LNCAP (cell line): ENCODE results near the gene NIPBL.

Experiments used
- TF ChIP-seq, protein P1 (sequence below): fragments of 450-650 bp; IDR thresholded peaks from 2 replicates; pipeline ENCODE4 v1.5.1; 2017; ENCODE audit warnings: mild to moderate bottlenecking

Gene NIPBL, protein sequence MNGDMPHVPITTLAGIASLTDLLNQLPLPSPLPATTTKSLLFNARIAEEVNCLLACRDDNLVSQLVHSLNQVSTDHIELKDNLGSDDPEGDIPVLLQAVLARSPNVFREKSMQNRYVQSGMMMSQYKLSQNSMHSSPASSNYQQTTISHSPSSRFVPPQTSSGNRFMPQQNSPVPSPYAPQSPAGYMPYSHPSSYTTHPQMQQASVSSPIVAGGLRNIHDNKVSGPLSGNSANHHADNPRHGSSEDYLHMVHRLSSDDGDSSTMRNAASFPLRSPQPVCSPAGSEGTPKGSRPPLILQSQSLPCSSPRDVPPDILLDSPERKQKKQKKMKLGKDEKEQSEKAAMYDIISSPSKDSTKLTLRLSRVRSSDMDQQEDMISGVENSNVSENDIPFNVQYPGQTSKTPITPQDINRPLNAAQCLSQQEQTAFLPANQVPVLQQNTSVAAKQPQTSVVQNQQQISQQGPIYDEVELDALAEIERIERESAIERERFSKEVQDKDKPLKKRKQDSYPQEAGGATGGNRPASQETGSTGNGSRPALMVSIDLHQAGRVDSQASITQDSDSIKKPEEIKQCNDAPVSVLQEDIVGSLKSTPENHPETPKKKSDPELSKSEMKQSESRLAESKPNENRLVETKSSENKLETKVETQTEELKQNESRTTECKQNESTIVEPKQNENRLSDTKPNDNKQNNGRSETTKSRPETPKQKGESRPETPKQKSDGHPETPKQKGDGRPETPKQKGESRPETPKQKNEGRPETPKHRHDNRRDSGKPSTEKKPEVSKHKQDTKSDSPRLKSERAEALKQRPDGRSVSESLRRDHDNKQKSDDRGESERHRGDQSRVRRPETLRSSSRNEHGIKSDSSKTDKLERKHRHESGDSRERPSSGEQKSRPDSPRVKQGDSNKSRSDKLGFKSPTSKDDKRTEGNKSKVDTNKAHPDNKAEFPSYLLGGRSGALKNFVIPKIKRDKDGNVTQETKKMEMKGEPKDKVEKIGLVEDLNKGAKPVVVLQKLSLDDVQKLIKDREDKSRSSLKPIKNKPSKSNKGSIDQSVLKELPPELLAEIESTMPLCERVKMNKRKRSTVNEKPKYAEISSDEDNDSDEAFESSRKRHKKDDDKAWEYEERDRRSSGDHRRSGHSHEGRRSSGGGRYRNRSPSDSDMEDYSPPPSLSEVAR (N-terminal part only)

DNA sequence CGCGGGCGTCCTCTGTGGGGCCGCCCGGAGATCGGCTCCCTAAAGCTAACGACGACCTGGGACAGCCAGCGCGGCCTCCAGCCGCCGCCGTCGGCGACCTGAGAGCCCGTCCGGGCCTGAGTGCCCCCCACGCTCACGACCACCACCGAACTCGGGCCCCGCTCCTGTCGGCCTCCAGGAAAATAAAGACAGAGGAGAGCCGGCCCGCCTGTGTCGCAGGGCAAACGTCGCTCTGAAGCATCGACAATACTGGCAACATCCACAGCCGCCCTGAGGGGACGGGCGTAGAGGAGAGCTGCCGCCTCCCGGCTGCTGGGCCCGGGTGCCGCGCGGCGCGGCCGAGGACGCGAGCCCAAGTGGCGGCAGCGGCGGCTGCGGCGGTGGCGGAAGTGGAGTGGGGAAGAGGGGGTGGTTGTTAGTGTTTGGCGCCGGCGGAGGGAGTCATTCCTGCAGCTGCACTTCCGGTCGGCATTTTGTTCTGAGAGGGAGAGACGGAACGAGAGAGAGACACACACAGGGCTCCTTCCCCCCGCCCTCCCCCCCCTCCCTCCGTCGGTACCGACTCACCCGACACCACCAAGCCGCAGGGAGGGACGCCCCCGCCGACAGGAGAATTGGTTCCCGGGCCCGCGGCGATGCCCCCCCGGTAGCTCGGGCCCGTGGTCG is at the start of gene NIPBL:
Gene NIPBL (plus strand): TSS at position 471 of the 666 bp plus-strand sequence. CDS start 76,928 bp downstream, outside the sequence.
- TF ChIP-seq, protein P1, sequence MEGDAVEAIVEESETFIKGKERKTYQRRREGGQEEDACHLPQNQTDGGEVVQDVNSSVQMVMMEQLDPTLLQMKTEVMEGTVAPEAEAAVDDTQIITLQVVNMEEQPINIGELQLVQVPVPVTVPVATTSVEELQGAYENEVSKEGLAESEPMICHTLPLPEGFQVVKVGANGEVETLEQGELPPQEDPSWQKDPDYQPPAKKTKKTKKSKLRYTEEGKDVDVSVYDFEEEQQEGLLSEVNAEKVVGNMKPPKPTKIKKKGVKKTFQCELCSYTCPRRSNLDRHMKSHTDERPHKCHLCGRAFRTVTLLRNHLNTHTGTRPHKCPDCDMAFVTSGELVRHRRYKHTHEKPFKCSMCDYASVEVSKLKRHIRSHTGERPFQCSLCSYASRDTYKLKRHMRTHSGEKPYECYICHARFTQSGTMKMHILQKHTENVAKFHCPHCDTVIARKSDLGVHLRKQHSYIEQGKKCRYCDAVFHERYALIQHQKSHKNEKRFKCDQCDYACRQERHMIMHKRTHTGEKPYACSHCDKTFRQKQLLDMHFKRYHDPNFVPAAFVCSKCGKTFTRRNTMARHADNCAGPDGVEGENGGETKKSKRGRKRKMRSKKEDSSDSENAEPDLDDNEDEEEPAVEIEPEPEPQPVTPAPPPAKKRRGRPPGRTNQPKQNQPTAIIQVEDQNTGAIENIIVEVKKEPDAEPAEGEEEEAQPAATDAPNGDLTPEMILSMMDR = no peak

DNA sequence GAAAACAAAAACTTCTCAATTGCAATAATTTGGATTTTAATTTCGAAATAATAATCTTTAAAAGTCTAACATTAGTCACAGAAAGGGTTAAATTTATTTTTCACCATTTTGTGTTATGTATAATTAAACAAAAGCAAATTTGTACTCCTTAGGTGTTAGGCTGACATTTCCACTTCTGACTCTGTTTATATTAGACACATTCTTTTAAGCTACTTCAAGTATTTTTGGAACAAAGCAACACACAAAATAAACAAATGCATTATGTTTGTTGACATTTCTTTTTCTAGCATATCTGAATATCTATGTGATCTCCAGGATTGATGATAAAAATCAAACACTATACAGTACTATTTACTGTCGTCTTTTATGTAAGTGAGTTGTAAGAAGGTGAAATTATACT is 44.3 kb upstream of the NIPBL start:
- TF ChIP-seq, protein P1 = no peak

DNA sequence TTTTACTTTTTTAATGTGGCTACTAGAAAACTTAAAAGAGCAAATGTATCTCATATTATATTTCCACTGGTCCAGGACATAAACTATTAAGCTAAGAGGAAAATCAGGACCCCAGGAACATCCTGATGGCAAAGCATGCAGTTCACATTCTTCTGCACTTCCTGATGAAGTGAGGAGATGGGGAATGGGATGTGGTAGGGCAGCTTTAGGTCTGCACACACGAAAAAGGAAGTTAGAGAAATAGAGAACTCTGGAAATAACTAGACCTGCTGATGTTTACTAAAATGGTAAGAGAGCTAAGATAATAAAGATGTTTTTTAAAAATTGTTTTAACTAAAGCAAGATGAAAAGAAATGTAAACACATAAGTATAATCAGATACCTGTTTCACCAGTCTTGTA is 39.7 kb upstream of the NIPBL start:
- TF ChIP-seq, protein P1 = no peak

DNA sequence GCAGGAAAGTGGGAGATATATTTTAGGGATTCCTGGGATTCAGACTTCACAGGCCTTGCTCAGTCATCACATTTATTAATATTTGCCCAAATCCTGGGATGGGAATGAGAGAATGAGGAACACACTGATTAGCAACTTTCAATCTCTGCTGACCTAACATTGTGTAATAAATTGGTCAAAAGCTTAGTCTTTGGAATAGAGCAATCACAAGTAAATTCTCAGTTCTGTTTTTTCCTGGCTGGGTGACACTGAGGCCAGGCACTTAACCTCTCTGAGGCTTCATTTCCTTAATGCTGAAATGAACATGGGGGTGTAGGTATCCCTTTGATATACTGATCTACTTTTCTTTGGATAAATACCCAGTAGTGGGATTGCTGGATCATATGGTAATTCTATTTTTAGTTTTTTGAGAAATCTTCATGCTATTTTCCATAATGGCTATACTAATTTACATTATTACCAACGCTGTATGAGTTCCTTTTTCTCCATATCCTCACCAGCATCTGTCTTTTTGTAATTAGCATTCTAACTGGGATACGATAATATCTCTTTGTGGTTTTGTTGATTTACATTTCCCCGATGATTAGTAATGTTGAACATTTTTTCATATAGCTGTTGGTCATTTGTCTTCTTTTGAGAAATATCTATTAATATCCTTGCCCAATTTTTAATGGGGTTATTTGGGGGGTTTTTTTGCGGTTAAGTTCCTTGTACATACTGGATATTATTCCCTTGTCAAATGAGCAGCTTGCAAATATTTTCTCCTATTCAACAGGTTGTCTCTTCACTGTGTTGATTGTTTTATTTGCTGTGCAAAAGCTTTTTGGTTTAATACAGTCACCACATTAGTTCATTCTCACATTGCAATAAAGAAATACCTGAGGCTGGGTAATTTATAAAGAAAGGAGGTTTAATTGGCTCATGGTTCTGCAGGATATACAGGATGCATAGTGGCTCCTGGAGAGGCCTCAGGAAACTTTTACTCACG is 36.8 kb upstream of the NIPBL start:
- TF ChIP-seq, protein P1 = no peak

DNA sequence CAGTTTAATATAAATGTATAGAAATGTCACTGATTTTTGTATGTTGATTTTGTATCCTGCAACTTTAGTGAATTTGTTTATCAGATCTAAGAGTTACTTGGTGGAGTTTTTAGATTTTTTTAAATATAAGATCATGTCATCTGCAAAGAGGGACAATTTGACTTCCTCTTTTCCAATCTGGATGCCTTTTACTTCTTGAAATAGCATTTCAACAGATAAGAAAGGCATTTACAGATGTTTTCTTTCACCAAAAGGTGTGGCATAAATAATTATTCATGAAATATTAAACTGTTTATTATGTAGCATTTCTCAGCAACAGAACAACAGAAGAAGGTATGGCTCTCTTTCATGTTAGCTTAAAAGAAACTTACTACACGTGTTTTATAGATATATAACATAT is 34.9 kb upstream of the NIPBL start:
- TF ChIP-seq, protein P1 = no peak

DNA sequence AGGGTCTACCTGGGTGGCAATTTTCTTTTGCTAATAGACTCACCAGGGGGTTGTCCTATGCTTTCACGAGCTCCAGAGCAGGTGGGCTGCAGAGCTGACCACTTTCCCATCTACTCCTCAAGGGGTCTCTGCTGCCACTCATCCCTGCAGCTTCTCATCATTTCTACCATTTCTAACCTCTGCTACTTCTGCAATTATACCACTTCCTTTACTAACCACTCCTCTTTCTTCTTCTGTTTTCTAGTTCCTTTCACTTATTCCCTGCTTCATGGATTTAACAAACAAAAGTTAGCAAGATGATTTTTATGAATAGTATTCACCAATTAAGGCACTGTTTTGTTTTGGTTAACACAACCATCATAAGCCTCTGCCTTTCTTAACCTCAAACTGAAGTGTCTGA is 34.5 kb upstream of the NIPBL start:
- TF ChIP-seq, protein P1 = no peak
